Fibroblast of lung (primary cell): ENCODE data around the gene IMMP2L. TPM values are rescaled to one million over a fixed set of nuclear protein-coding genes. Genes with fewer than 3 reads are reported as not detected.

Experiments
- DNase-seq, 2 donors: peaks; one replicate each; pipeline versions ENCODE4 v3.0.0 to v3.0.0-alpha.2; 2010; ENCODE audit warnings: low read depth in 2 of 2
- H2AFZ ChIP-seq: 2 replicates; pipeline ENCODE4 v1.5.1; 2012; ENCODE audit warnings: low read length, control low read depth, inconsistent platforms
- H3K27ac ChIP-seq: 2 replicates; pipeline ENCODE4 v1.5.1; 2011; ENCODE audit warnings: low read length, control low read depth; ENCODE audit not compliant: insufficient read depth
- H3K27me3 ChIP-seq: 2 replicates; pipeline ENCODE4 v1.5.1; 2011; ENCODE audit warnings: mild to moderate bottlenecking, low read length; ENCODE audit not compliant: control insufficient read depth, insufficient read depth
- H3K36me3 ChIP-seq: 2 replicates; pipeline ENCODE4 v1.5.1; 2011; ENCODE audit warnings: low read length; ENCODE audit not compliant: control insufficient read depth, insufficient read depth
- H3K4me1 ChIP-seq: 2 replicates; pipeline ENCODE4 v1.5.1; 2011; ENCODE audit warnings: low read length; ENCODE audit not compliant: control insufficient read depth, insufficient read depth; ENCODE audit errors: extremely low read depth
- H3K4me2 ChIP-seq: 2 replicates; pipeline ENCODE4 v1.5.1; 2011; ENCODE audit warnings: low read length, control low read depth; ENCODE audit not compliant: insufficient read depth; ENCODE audit errors: extremely low read depth
- H3K4me3 ChIP-seq, 4 experiments: fragments of 200-600 bp in 1 of 4; sonication (generic) in 1 of 4; replicated peaks in 1 of 4; 2 replicates each; pipeline ENCODE4 v1.5.1; 2011 to 2016; ENCODE audit warnings: low read length in 4 of 4, low read depth in 3 of 4, mild to moderate bottlenecking in 3 of 4, control low read depth in 2 of 4, inconsistent platforms in 1 of 4, mixed read lengths in 1 of 4; ENCODE audit not compliant: insufficient read depth in 1 of 4; ENCODE audit errors: control extremely low read depth in 1 of 4
- H3K79me2 ChIP-seq: 2 replicates; pipeline ENCODE4 v1.5.1; 2012; ENCODE audit warnings: mild to moderate bottlenecking, low read length, inconsistent platforms; ENCODE audit not compliant: control insufficient read depth, insufficient read depth
- H3K9ac ChIP-seq: 2 replicates; pipeline ENCODE4 v1.5.1; 2011; ENCODE audit warnings: mild to moderate bottlenecking, low read length, control low read depth; ENCODE audit not compliant: insufficient read depth
- H3K9me3 ChIP-seq: 2 replicates; pipeline ENCODE4 v1.5.1; 2012; ENCODE audit warnings: low read depth, low read length; ENCODE audit not compliant: control insufficient read depth, insufficient read depth
- H4K20me1 ChIP-seq: 2 replicates; pipeline ENCODE4 v1.5.1; 2011; ENCODE audit warnings: low read length; ENCODE audit not compliant: control insufficient read depth, insufficient read depth; ENCODE audit errors: extremely low read depth
- CTCF ChIP-seq, 2 donors: IDR thresholded peaks in 1 of 2; conservative IDR thresholded peaks in 1 of 2; 1 replicate in 1 of 2; 2 replicates in 1 of 2; pipeline ENCODE4 v1.5.1; 2011 to 2012; ENCODE audit warnings: low read length in 2 of 2, control low read depth in 1 of 2, inconsistent platforms in 1 of 2, low read depth in 1 of 2, mild to moderate bottlenecking in 1 of 2
- EZH2 ChIP-seq: IDR thresholded peaks from 2 replicates; pipeline ENCODE4 v1.5.1; 2012; ENCODE audit warnings: low read length, control low read depth, mild to moderate bottlenecking; ENCODE audit errors: missing control alignments
- polyA plus RNA-seq, 2 donors: library from polyadenylated mRNA; depleted of rRNA in 1 of 2; stranded (reverse) in 1 of 2; unstranded in 1 of 2; fragments of >200 nt; gene quantifications; 2 replicates each; pipeline ENCODE4 v1.2.1, GENCODE V29; 2011 to 2012; ENCODE audit warnings: missing spikeins in 1 of 2
- total RNA-seq: library from RNA; depleted of rRNA; stranded (reverse); fragments of >200 nt; gene quantifications from 2 replicates; pipeline ENCODE4 v1.2.1, GENCODE V29; 2014

The IMMP2L gene
- total and polyA plus RNA-seq, 2 donors (not counting 1 experiment from before 2014, with no cell fraction given) = 6.9 to 14.4 TPM

- H3K36me3 ChIP-seq = no peaks in the 10 kb centered on the region
- no peaks in the 10 kb centered on the region for H3K4me1 ChIP-seq
- H3K4me2 ChIP-seq = no peak overlapping the region
- H3K9ac ChIP-seq = no peak overlapping the region
- H3K4me3 ChIP-seq = no peak overlapping the region
- no peaks in the 10 kb centered on the region for H3K79me2 ChIP-seq
- DNase-seq = no peak
- H2AFZ ChIP-seq = no peak overlapping the region
- H3K27ac ChIP-seq = no peak overlapping the region
- no peaks in the 10 kb centered on the region for H3K9me3 ChIP-seq
- H4K20me1 ChIP-seq = no peaks in the 10 kb centered on the region
- TF ChIP-seq CTCF (conservative IDR thresholded peaks at IDR 0.05 in 1 of 2, IDR thresholded peaks at IDR 0.05 in 1 of 2; ENCODE audit: low read depth in 1 of 2, low read length in 2 of 2) = no peak
- TF ChIP-seq EZH2 = no peak
- no peaks in the 10 kb centered on the region for H3K27me3 ChIP-seq
Measured at GRCh38 chr7:111057066-111057465, 505.2 kb downstream of the IMMP2L start.

- no peaks in the 10 kb centered on the region for H4K20me1 ChIP-seq
- H3K9me3 ChIP-seq = no peaks in the 10 kb centered on the region
- no peaks in the 10 kb centered on the region for H3K79me2 ChIP-seq
- no peaks in the 10 kb centered on the region for H3K36me3 ChIP-seq
- no peak overlapping the region for H3K4me2 ChIP-seq
- no peak overlapping the region for H3K27ac ChIP-seq
- no peak for DNase-seq
- no peak for TF ChIP-seq EZH2
- no peak for TF ChIP-seq CTCF (conservative IDR thresholded peaks at IDR 0.05 in 1 of 2, IDR thresholded peaks at IDR 0.05 in 1 of 2; ENCODE audit: low read depth in 1 of 2, low read length in 2 of 2)
- H3K27me3 ChIP-seq = no peaks in the 10 kb centered on the region
- H2AFZ ChIP-seq = no peak overlapping the region
- no peak overlapping the region for H3K4me3 ChIP-seq
- no peaks in the 10 kb centered on the region for H3K4me1 ChIP-seq
- no peak overlapping the region for H3K9ac ChIP-seq
Measured at GRCh38 chr7:111056371-111056770, 505.9 kb downstream of the IMMP2L start.

GRCh38 chr7:111053035-111053434, 509.3 kb downstream of the IMMP2L start:
- H3K27ac ChIP-seq = no peak overlapping the region
- no peak for DNase-seq
- H3K79me2 ChIP-seq = no peaks in the 10 kb centered on the region
- no peaks in the 10 kb centered on the region for H3K9me3 ChIP-seq
- H3K4me3 ChIP-seq = no peak overlapping the region
- H3K27me3 ChIP-seq = no peaks in the 10 kb centered on the region
- H3K4me1 ChIP-seq = no peaks in the 10 kb centered on the region
- no peak for TF ChIP-seq CTCF (conservative IDR thresholded peaks at IDR 0.05 in 1 of 2, IDR thresholded peaks at IDR 0.05 in 1 of 2; ENCODE audit: low read depth in 1 of 2, low read length in 2 of 2)
- no peak overlapping the region for H3K9ac ChIP-seq
- no peak overlapping the region for H3K4me2 ChIP-seq
- no peak overlapping the region for H2AFZ ChIP-seq
- no peaks in the 10 kb centered on the region for H3K36me3 ChIP-seq
- no peaks in the 10 kb centered on the region for H4K20me1 ChIP-seq
